H9 (cell line): ENCODE data around the gene ZNF750. TPM values are rescaled to one million over a fixed set of nuclear protein-coding genes. Genes with fewer than 3 reads are reported as not detected.

Experiments used
- DNase-seq: peaks from one replicate; pipeline ENCODE4 v3.0.0-alpha.2; 2017
- H2AFZ ChIP-seq: one replicate; pipeline ENCODE4 v1.6.1; 2013; ENCODE audit warnings: mild to moderate bottlenecking, low read length, control low read depth, moderate library complexity
- H2AK5ac ChIP-seq: 2 replicates; pipeline ENCODE4 v1.6.1; 2013; ENCODE audit warnings: low read length, control low read depth, mixed read lengths; ENCODE audit not compliant: insufficient read length
- H2BK120ac ChIP-seq: one replicate; pipeline ENCODE4 v1.6.1; 2013; ENCODE audit warnings: low read depth, mild to moderate bottlenecking, low read length, control low read depth, inconsistent platforms; ENCODE audit not compliant: poor library complexity, severe bottlenecking
- H2BK12ac ChIP-seq: 2 replicates; pipeline ENCODE4 v1.6.1; 2013; ENCODE audit warnings: low read length, control low read depth, mixed read lengths, low read depth; ENCODE audit not compliant: insufficient read length
- H2BK15ac ChIP-seq: 2 replicates; pipeline ENCODE4 v1.6.1; 2013; ENCODE audit warnings: low read depth, low read length, control low read depth
- H2BK20ac ChIP-seq: one replicate; pipeline ENCODE4 v1.6.1; 2013; ENCODE audit warnings: low read depth, mild to moderate bottlenecking, low read length, control low read depth, inconsistent platforms; ENCODE audit not compliant: poor library complexity, severe bottlenecking
- H2BK5ac ChIP-seq: 2 replicates; pipeline ENCODE4 v1.6.1; 2013; ENCODE audit warnings: low read length, control low read depth, mixed read lengths; ENCODE audit not compliant: insufficient read length
- H3K14ac ChIP-seq: 2 replicates; pipeline ENCODE4 v1.6.1; 2013; ENCODE audit warnings: low read length, control low read depth; ENCODE audit not compliant: insufficient read depth
- H3K18ac ChIP-seq: 2 replicates; pipeline ENCODE4 v1.6.1; 2013; ENCODE audit warnings: low read depth, mild to moderate bottlenecking, mixed read lengths, low read length, control low read depth; ENCODE audit not compliant: insufficient read length
- H3K23ac ChIP-seq: 2 replicates; pipeline ENCODE4 v1.6.1; 2013; ENCODE audit warnings: low read length, control low read depth, mixed read lengths, low read depth; ENCODE audit not compliant: insufficient read length
- H3K23me2 ChIP-seq: 2 replicates; pipeline ENCODE4 v1.6.1; 2013; ENCODE audit warnings: low read depth, mild to moderate bottlenecking, mixed read lengths, low read length, control low read depth; ENCODE audit not compliant: insufficient read length, poor library complexity, severe bottlenecking
- H3K27ac ChIP-seq: 2 replicates; pipeline ENCODE4 v1.5.1; 2013; ENCODE audit warnings: low read length, control low read depth, mixed read lengths, low read depth; ENCODE audit not compliant: insufficient read length
- H3K27me3 ChIP-seq: 2 replicates; pipeline ENCODE4 v1.6.1; 2013; ENCODE audit warnings: low read length, control low read depth, inconsistent platforms; ENCODE audit not compliant: insufficient read depth
- H3K4ac ChIP-seq: 2 replicates; pipeline ENCODE4 v1.6.1; 2013; ENCODE audit warnings: low read depth, mild to moderate bottlenecking, control low read depth, inconsistent platforms, low read length, moderate library complexity
- H3K4me1 ChIP-seq: 2 replicates; pipeline ENCODE4 v1.6.1; 2013; ENCODE audit warnings: low read length, control low read depth, inconsistent platforms; ENCODE audit not compliant: insufficient read depth
- H3K4me2 ChIP-seq: 2 replicates; pipeline ENCODE4 v1.6.1; 2013; ENCODE audit warnings: low read length, control low read depth, mixed read lengths; ENCODE audit not compliant: insufficient read length, insufficient read depth
- H3K56ac ChIP-seq: 2 replicates; pipeline ENCODE4 v1.6.1; 2013; ENCODE audit warnings: low read depth, mild to moderate bottlenecking, mixed read lengths, low read length, control low read depth; ENCODE audit not compliant: insufficient read length
- H3K79me1 ChIP-seq: 2 replicates; pipeline ENCODE4 v1.6.1; 2013; ENCODE audit warnings: low read depth, mild to moderate bottlenecking, moderate library complexity, low read length, control low read depth, inconsistent platforms; ENCODE audit not compliant: insufficient read depth, poor library complexity, severe bottlenecking
- H3K79me2 ChIP-seq: 2 replicates; pipeline ENCODE4 v1.6.1; 2013; ENCODE audit warnings: low read length, control low read depth, inconsistent platforms; ENCODE audit not compliant: insufficient read depth
- H3K9ac ChIP-seq: 2 replicates; pipeline ENCODE4 v1.6.1; 2013; ENCODE audit warnings: low read length, control low read depth, mixed read lengths; ENCODE audit not compliant: insufficient read length; ENCODE audit errors: extremely low read depth
- H3K9me3 ChIP-seq: one replicate; pipeline ENCODE4 v1.6.1; 2013; ENCODE audit warnings: low read depth, low read length, inconsistent platforms; ENCODE audit not compliant: control insufficient read depth
- H3T11ph ChIP-seq: one replicate; pipeline ENCODE4 v1.6.1; 2013; ENCODE audit warnings: mild to moderate bottlenecking, low read length, control low read depth, inconsistent platforms
- H4K20me1 ChIP-seq: one replicate; pipeline ENCODE4 v1.6.1; 2013; ENCODE audit not compliant: control insufficient read depth, insufficient read length, insufficient read depth
- H4K5ac ChIP-seq: 2 replicates; pipeline ENCODE4 v1.6.1; 2013; ENCODE audit warnings: low read depth, mild to moderate bottlenecking, mixed read lengths, low read length, control low read depth; ENCODE audit not compliant: insufficient read length
- H4K8ac ChIP-seq: replicated peaks from 2 replicates; pipeline ENCODE4 v1.6.1; 2013; ENCODE audit warnings: low read length, control low read depth, mixed read lengths, low read depth; ENCODE audit not compliant: insufficient read length
- H4K91ac ChIP-seq: 2 replicates; pipeline ENCODE4 v1.6.1; 2013; ENCODE audit warnings: low read depth, mild to moderate bottlenecking, moderate library complexity, mixed read lengths, low read length, control low read depth; ENCODE audit not compliant: insufficient read length
- H3K27ac Mint-ChIP-seq, 3 experiments: 2 replicates in 2 of 3; 3 replicates in 1 of 3; pipeline ENCODE4 v1.8.0; 2020 to 2021; ENCODE audit warnings: mixed read lengths in 3 of 3, mild to moderate bottlenecking in 1 of 3, moderate library complexity in 1 of 3
- H3K27me3 Mint-ChIP-seq: 2 replicates; pipeline ENCODE4 v1.8.0; 2021; ENCODE audit warnings: low read depth, mild to moderate bottlenecking, moderate library complexity, mixed read lengths
- H3K36me3 Mint-ChIP-seq, 3 experiments: 2 replicates in 2 of 3; 3 replicates in 1 of 3; pipeline ENCODE4 v1.8.0; 2020 to 2021; ENCODE audit warnings: low read depth in 3 of 3, mixed read lengths in 3 of 3; ENCODE audit not compliant: insufficient read depth in 1 of 3
- H3K4me1 Mint-ChIP-seq, 2 experiments: 2 replicates each; pipeline ENCODE4 v1.8.0; 2020; ENCODE audit warnings: mixed read lengths in 2 of 2
- H3K4me3 Mint-ChIP-seq, 2 experiments: 2 replicates in 1 of 2; 3 replicates in 1 of 2; pipeline ENCODE4 v1.8.0; 2020 to 2021; ENCODE audit warnings: mild to moderate bottlenecking in 2 of 2, mixed read lengths in 2 of 2, moderate library complexity in 1 of 2
- H3K9me3 Mint-ChIP-seq, 2 experiments: 2 replicates in 1 of 2; 3 replicates in 1 of 2; pipeline ENCODE4 v1.8.0; 2020; ENCODE audit warnings: mild to moderate bottlenecking in 2 of 2, mixed read lengths in 2 of 2, moderate library complexity in 1 of 2
- CTCF ChIP-seq: fragments of 200-600 bp; sonication (generic); conservative IDR thresholded peaks from 3 replicates; pipeline ENCODE4 v1.8.0; 2021; ENCODE audit warnings: antibody characterized with exemption, mild to moderate bottlenecking
- WGBS: extraction: QIAGEN DNeasy Blood & Tissue Kit; methylation state at CpG from one replicate; pipeline ENCODE4 v1.1.7; 2013; ENCODE audit warnings: missing lambda C conversion rate, low lambda C conversion rate, mixed read lengths; ENCODE audit not compliant: insufficient read length; ENCODE audit errors: extremely low coverage; 5-methylcytosine and 5-hydroxymethylcytosine counted together
- total RNA-seq: library from RNA; stranded (reverse); gene quantifications from 2 replicates; pipeline ENCODE4 v1.2.1, GENCODE V29; 2021

ZNF750 gene
- total RNA-seq, 1 experiment from 2014 or later, result not detected

GRCh38 chr17:82883419-82884031 is 43.7 kb upstream of the ZNF750 start:
- Histone ChIP-seq H4K5ac (no peak overlapping the region), H3T11ph (no peak overlapping the region), H2BK120ac (no peak overlapping the region), H3K14ac (no peak overlapping the region; the same call in 1 of the 2 replicates), H2BK20ac (no peak overlapping the region), H4K20me1 (peaks cover 4% of the 10 kb centered on the region), H3K4me2 (no peak overlapping the region), H3K23me2 (no peaks in the 10 kb centered on the region), H3K4ac (no peak overlapping the region), H2BK12ac (no peak overlapping the region), H2AFZ (no peak overlapping the region), H2BK5ac (no peak overlapping the region), H3K4me1 (no peaks in the 10 kb centered on the region), H3K27me3 (no peaks in the 10 kb centered on the region), H3K56ac (no peak overlapping the region), H3K79me1 (no peaks in the 10 kb centered on the region), H3K79me2 (no peaks in the 10 kb centered on the region; the same call in 1 of the 2 replicates), H3K9me3 (no peaks in the 10 kb centered on the region), H2BK15ac (no peak overlapping the region), H2AK5ac (no peak overlapping the region), H3K18ac (no peak overlapping the region), H4K8ac (no peak overlapping the region), H3K9ac (no peak overlapping the region), H3K23ac (no peak overlapping the region), H3K27ac (no peak overlapping the region), H4K91ac (no peak overlapping the region)
- H3K27ac Mint-ChIP-seq, result peak overlapping the region in 1 of 3 experiments; percentile 79; a peak in 3 of 7 replicates
- H3K36me3 Mint-ChIP-seq, result peaks cover 23 to 40% (median 38%) of the 10 kb centered on the region in 3 experiments
- no peak overlapping the region for H3K4me3 Mint-ChIP-seq
- no CpG with 5 or more reads among the region's 23 CpGs for WGBS
- 0 out of 5 replicates have a peak, but pooled peaks cover 0 to 3% of the 10 kb centered on the region in 2 experiments for H3K9me3 Mint-ChIP-seq
- H3K27me3 Mint-ChIP-seq, result no peaks in the 10 kb centered on the region
- TF ChIP-seq CTCF, result no peak
- H3K4me1 Mint-ChIP-seq, result peaks cover 15 to 26% of the 10 kb centered on the region in 2 experiments
- DNase-seq, result no peak
